ENCODE results near the gene SFXN1. TPM values are rescaled to one million over a fixed set of nuclear protein-coding genes. Genes with fewer than 3 reads are reported as not detected.

Gene SFXN1
- total RNA-seq, 1 donor = 40.9 TPM

DNA sequence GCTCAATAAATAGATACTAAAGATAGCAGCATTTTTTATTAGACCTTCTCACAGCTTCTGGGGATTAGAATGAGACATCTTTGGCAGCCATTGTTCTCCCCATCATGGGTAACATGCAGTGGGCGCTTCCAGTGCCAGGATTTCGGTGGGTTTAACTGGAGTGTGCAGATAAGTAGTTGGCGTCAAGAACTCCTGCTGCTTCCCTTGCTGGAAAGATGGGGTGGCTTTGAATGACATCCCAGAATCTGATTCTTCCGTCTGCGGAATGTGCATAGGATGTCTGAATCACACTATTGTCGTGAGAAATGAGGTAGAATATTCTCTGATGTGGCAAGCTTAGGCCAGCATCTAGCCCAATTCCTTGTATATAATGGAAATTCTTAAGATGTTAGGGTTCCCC is 7.3 kb downstream of the SFXN1 start:
- no peak overlapping the region for H3K4me3 ChIP-seq (ENCODE audit: insufficient read depth, low read length)
- no peak overlapping the region for H3K4me2 ChIP-seq (ENCODE audit: insufficient read depth, low read length)
- H3K36me3 ChIP-seq (ENCODE audit: insufficient read depth, low read length) = peaks cover 34% of the 10 kb centered on the region
- no peak overlapping the region for H2AFZ ChIP-seq (ENCODE audit: low read length)
- no peak overlapping the region for H3K27ac ChIP-seq (ENCODE audit: low read depth, low read length)
- H3K4me1 ChIP-seq (ENCODE audit: insufficient read depth, low read length) = no peaks in the 10 kb centered on the region
- TF ChIP-seq, protein P1, sequence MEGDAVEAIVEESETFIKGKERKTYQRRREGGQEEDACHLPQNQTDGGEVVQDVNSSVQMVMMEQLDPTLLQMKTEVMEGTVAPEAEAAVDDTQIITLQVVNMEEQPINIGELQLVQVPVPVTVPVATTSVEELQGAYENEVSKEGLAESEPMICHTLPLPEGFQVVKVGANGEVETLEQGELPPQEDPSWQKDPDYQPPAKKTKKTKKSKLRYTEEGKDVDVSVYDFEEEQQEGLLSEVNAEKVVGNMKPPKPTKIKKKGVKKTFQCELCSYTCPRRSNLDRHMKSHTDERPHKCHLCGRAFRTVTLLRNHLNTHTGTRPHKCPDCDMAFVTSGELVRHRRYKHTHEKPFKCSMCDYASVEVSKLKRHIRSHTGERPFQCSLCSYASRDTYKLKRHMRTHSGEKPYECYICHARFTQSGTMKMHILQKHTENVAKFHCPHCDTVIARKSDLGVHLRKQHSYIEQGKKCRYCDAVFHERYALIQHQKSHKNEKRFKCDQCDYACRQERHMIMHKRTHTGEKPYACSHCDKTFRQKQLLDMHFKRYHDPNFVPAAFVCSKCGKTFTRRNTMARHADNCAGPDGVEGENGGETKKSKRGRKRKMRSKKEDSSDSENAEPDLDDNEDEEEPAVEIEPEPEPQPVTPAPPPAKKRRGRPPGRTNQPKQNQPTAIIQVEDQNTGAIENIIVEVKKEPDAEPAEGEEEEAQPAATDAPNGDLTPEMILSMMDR (IDR thresholded peaks at IDR 0.05; ENCODE audit: extremely low read depth, low read depth, low read length) = no peak
- no peak for DNase-seq (ENCODE audit: insufficient read length, low spot score, missing footprints)
- H3K79me2 ChIP-seq (ENCODE audit: insufficient read depth, low read length) = peaks cover 99% of the 10 kb centered on the region
- H3K9me3 ChIP-seq (ENCODE audit: low read depth, low read length) = no peaks in the 10 kb centered on the region
- H3K27me3 ChIP-seq (ENCODE audit: insufficient read depth, low read length) = no peaks in the 10 kb centered on the region
- peaks cover 70% of the 10 kb centered on the region for H4K20me1 ChIP-seq (ENCODE audit: insufficient read depth, low read length)

DNA sequence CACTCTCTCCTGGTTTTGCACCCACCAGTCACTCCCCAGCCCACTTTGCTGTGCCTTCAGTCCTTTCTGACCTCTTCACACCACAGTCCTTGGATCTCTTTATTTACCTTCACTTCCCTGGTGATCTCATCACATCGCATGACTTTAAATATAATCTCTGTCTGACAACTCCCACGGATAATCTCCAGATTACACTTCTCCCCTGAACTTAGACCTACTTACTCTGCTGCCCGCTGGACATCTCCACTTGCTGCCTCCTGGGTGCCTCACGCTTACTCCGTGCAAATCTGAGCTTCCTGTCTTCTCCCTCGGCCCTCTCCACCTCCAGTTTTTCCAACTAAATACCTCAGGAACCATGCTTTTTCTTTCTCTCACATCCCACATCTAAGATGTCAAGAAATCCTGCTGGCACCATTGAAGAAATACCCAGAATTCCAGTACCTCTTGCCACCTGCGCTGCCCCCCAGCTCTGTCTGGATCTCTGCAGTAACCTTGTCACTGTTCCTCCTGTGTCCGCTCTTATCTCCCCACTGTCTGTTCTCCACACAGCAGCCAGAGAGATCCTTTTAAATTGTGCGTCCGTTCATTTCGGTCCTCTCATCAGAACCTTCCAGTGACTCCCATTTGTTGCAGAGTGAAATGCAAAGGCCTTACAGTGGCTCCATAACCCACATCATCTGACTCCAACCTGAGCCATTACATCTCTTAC is 9.3 kb downstream of the SFXN1 start:
- Histone ChIP-seq H3K4me3 (ENCODE audit: insufficient read depth, low read length) (no peak overlapping the region), H3K27ac (ENCODE audit: low read depth, low read length) (no peak overlapping the region), H3K27me3 (ENCODE audit: insufficient read depth, low read length) (no peaks in the 10 kb centered on the region), H3K79me2 (ENCODE audit: insufficient read depth, low read length) (peaks cover 92% of the 10 kb centered on the region), H3K36me3 (ENCODE audit: insufficient read depth, low read length) (peaks cover 42% of the 10 kb centered on the region), H3K4me2 (ENCODE audit: insufficient read depth, low read length) (no peak overlapping the region), H3K4me1 (ENCODE audit: insufficient read depth, low read length) (no peaks in the 10 kb centered on the region), H3K9me3 (ENCODE audit: low read depth, low read length) (no peaks in the 10 kb centered on the region), H2AFZ (ENCODE audit: low read length) (no peak overlapping the region), H4K20me1 (ENCODE audit: insufficient read depth, low read length) (peaks cover 60% of the 10 kb centered on the region)
- TF ChIP-seq, protein P1 (IDR thresholded peaks at IDR 0.05; ENCODE audit: extremely low read depth, low read depth, low read length) = no peak
- DNase-seq (ENCODE audit: insufficient read length, low spot score, missing footprints) = no peak

DNA sequence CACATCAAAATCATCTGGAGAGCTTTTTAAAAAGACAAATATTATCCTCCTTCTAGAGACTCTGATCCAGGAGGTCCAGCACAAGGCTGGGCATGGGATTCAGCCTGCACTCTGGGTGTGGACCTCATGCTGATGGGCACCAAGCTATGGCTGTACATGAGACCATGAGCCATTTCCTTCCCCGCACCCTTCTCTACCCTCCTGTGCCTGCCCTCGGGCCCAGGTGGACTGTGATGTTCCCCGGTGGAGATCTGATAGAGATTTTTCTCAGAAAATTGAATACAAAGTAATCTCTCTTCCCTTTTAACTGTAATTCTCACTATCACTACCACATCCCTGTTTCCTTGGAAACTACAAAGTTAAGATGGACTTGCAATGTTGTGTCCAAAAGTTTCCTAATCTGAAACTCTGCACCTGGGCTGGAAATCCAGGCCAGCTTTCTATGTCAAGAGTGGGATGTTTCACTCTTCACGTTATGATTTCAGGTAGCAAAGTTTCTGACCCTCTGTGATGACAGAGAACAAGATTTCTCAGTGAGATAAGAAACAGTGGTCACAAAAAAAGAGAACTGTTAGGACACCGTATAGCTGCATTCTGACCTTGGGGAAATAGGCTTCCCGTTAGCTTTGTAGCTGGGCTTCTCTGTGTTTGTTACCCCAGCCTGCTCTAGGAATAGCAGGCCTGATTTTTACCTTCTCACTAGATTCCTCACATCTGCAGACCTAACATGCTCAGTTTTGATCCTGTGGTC is 11.5 kb downstream of the SFXN1 start:
- DNase-seq (ENCODE audit: insufficient read length, low spot score, missing footprints) = no peak
- no peak overlapping the region for H3K27ac ChIP-seq (ENCODE audit: low read depth, low read length)
- no peak overlapping the region for H2AFZ ChIP-seq (ENCODE audit: low read length)
- H3K4me2 ChIP-seq (ENCODE audit: insufficient read depth, low read length) = no peak overlapping the region
- H3K36me3 ChIP-seq (ENCODE audit: insufficient read depth, low read length) = peaks cover 43% of the 10 kb centered on the region
- H4K20me1 ChIP-seq (ENCODE audit: insufficient read depth, low read length) = peaks cover 44% of the 10 kb centered on the region
- TF ChIP-seq, protein P1 (IDR thresholded peaks at IDR 0.05; ENCODE audit: extremely low read depth, low read depth, low read length) = no peak
- H3K4me3 ChIP-seq (ENCODE audit: insufficient read depth, low read length) = no peak overlapping the region
- no peaks in the 10 kb centered on the region for H3K27me3 ChIP-seq (ENCODE audit: insufficient read depth, low read length)
- peaks cover 8% of the 10 kb centered on the region for H3K4me1 ChIP-seq (ENCODE audit: insufficient read depth, low read length)
- peaks cover 72% of the 10 kb centered on the region for H3K79me2 ChIP-seq (ENCODE audit: insufficient read depth, low read length)
- no peaks in the 10 kb centered on the region for H3K9me3 ChIP-seq (ENCODE audit: low read depth, low read length)

DNA sequence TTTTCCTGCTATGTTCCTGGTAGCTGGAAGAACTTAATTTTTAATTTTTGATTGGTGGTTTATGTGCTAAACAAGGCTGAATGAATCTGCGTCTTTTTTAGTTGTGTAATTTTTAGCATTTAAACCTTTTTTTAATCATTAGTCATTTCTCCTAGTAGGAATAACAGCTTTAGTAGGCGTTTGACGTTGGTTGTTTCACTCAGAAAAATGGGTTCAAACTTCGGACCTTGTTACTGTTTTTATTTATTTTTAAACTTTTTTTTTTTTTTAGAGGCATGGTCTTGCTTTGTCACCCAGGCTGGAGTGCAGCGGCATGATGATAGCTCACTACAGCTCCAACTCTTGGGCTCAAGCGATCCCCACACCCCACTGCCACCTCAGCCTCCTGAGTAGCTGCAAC is 12.9 kb downstream of the SFXN1 start:
- Histone ChIP-seq H3K4me2 (ENCODE audit: insufficient read depth, low read length) (no peak overlapping the region), H3K27me3 (ENCODE audit: insufficient read depth, low read length) (no peaks in the 10 kb centered on the region), H3K36me3 (ENCODE audit: insufficient read depth, low read length) (peaks cover 42% of the 10 kb centered on the region), H3K4me3 (ENCODE audit: insufficient read depth, low read length) (no peak overlapping the region), H3K9me3 (ENCODE audit: low read depth, low read length) (no peaks in the 10 kb centered on the region), H3K4me1 (ENCODE audit: insufficient read depth, low read length) (peaks cover 8% of the 10 kb centered on the region), H2AFZ (ENCODE audit: low read length) (no peak overlapping the region), H3K79me2 (ENCODE audit: insufficient read depth, low read length) (peaks cover 62% of the 10 kb centered on the region), H3K27ac (ENCODE audit: low read depth, low read length) (no peak overlapping the region), H4K20me1 (ENCODE audit: insufficient read depth, low read length) (peaks cover 33% of the 10 kb centered on the region)
- TF ChIP-seq, protein P1 (IDR thresholded peaks at IDR 0.05; ENCODE audit: extremely low read depth, low read depth, low read length) = no peak
- no peak for DNase-seq (ENCODE audit: insufficient read length, low spot score, missing footprints)

Measured in osteoblast (primary cell).